DMS53 (cell line): Measurements from ENCODE around the gene UTP20.

Experiments
- DNase-seq: peaks from one replicate; lab custom pipeline; 2025; lab: John Stamatoyannopoulos, UW

Gene UTP20

GRCh38 chr12:101280006-101280505 is at the start of gene UTP20:
TSS of gene UTP20 (plus strand) at chr12:101280105. CDS start at chr12:101280283, 178 bp downstream.
- DNase-seq: peak; percentile 97

- no peak for DNase-seq
Measured at GRCh38 chr12:101230547-101230946, 49.4 kb upstream of the UTP20 start.

- no peak for DNase-seq
Measured at GRCh38 chr12:101231636-101232035, 48.3 kb upstream of the UTP20 start.

GRCh38 chr12:101235686-101236085 is 44.2 kb upstream of the UTP20 start:
- peak; percentile 8 for DNase-seq

- DNase-seq: no peak
Measured at GRCh38 chr12:101238306-101238705, 41.6 kb upstream of the UTP20 start.

GRCh38 chr12:101238800-101239329 is 41.0 kb upstream of the UTP20 start:
- DNase-seq: no peak

- no peak for DNase-seq
Measured at GRCh38 chr12:101243074-101243473, 36.8 kb upstream of the UTP20 start.

- DNase-seq: no peak
Measured at GRCh38 chr12:101243616-101244015, 36.3 kb upstream of the UTP20 start.

- no peak for DNase-seq
Measured at GRCh38 chr12:101256266-101256665, 23.6 kb upstream of the UTP20 start.

GRCh38 chr12:101257357-101257756 is 22.5 kb upstream of the UTP20 start:
- no peak for DNase-seq

GRCh38 chr12:101267111-101267510 is 12.8 kb upstream of the UTP20 start:
- DNase-seq: no peak

GRCh38 chr12:101276433-101276832 is 3.5 kb upstream of the UTP20 start:
- DNase-seq: no peak

GRCh38 chr12:101277443-101277842 is 2.5 kb upstream of the UTP20 start:
- DNase-seq: no peak

- DNase-seq: peak; percentile 79
Measured at GRCh38 chr12:101287357-101287756, 7.5 kb downstream of the UTP20 start.

GRCh38 chr12:101297661-101298060 is 17.8 kb downstream of the UTP20 start:
- DNase-seq: no peak

GRCh38 chr12:101298426-101298825 is 18.5 kb downstream of the UTP20 start:
- DNase-seq: no peak

- no peak for DNase-seq
Measured at GRCh38 chr12:101299346-101299745, 19.4 kb downstream of the UTP20 start.

GRCh38 chr12:101299931-101300330 is 20.0 kb downstream of the UTP20 start:
- DNase-seq: no peak

GRCh38 chr12:101302741-101303140 is 22.8 kb downstream of the UTP20 start:
- no peak for DNase-seq

- DNase-seq: no peak
Measured at GRCh38 chr12:101305226-101305779, 25.4 kb downstream of the UTP20 start.

GRCh38 chr12:101305794-101306193 is 25.9 kb downstream of the UTP20 start:
- no peak for DNase-seq

GRCh38 chr12:101322480-101322879 is 42.6 kb downstream of the UTP20 start:
- DNase-seq: no peak

- no peak for DNase-seq
Measured at GRCh38 chr12:101323255-101323654, 43.4 kb downstream of the UTP20 start.

GRCh38 chr12:101325590-101325989 is 45.7 kb downstream of the UTP20 start:
- DNase-seq: no peak
